ENCODE measurements around the gene RELB.
"Not testable (repeated sequence)": the region's sequence is repeated elsewhere in the genome, so short reads cannot be mapped to it uniquely, and the experiment has no call there.

DNA sequence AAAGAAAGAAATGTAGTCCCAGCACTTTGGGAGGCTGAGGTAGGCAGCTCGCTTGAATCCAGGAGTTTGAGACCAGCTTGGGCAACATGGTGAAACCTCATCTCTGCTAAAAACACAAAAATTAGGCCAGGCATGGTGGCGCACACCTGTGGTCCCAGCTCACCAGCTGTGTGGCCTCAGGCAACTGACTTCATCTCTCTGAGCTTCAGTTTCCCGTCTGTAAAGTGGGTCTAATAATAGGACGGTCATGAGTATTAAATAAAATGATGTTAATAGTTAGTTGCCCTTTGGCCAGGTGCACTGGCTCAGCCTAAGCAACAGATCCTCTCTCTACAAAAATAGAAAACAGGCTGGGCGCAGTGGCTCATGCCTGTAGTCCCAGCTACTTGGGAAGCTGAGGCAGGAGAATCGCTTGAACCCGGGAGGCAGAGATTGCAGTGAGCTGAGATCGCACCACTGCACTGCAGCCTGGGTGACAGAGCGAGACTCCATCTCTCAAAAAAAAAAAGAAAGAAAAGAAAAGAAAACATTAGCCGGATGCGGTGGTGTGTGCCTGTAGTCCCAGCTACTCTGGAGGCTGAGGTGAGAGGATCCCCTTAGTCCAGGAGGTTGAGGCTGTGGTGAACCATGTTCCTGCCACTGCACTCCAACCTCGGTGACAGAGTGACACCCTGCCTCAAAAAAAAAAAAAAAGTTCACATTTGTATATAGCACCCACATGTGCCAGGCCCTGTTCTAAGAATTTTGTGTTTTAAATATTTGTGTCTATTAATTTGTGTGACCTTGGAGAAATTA, 1.9 kb upstream of the RELB start:
- not testable (repeated sequence) for TF ChIP-seq EZH2 (IDR thresholded peaks at IDR 0.05; ENCODE audit: low read length, unreplicated experiment)
- TF ChIP-seq, protein P1, sequence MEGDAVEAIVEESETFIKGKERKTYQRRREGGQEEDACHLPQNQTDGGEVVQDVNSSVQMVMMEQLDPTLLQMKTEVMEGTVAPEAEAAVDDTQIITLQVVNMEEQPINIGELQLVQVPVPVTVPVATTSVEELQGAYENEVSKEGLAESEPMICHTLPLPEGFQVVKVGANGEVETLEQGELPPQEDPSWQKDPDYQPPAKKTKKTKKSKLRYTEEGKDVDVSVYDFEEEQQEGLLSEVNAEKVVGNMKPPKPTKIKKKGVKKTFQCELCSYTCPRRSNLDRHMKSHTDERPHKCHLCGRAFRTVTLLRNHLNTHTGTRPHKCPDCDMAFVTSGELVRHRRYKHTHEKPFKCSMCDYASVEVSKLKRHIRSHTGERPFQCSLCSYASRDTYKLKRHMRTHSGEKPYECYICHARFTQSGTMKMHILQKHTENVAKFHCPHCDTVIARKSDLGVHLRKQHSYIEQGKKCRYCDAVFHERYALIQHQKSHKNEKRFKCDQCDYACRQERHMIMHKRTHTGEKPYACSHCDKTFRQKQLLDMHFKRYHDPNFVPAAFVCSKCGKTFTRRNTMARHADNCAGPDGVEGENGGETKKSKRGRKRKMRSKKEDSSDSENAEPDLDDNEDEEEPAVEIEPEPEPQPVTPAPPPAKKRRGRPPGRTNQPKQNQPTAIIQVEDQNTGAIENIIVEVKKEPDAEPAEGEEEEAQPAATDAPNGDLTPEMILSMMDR (conservative IDR thresholded peaks at IDR 0.05; ENCODE audit: low read depth, low read length): not testable (repeated sequence)
